ENCODE measurements around the gene RANBP17.

The RANBP17 gene

GRCh38 chr5:171246231-171246630 is 384.4 kb downstream of the RANBP17 start:
- Histone ChIP-seq H3K4me3 (replicated peaks; ENCODE audit: insufficient read depth, low read length) (no peak overlapping the region), H3K27me3 (ENCODE audit: insufficient read depth, poor library complexity, severe bottlenecking) (no peaks in the 10 kb centered on the region), H3K27ac (replicated peaks) (no peak overlapping the region)
- TF ChIP-seq GABPA (IDR thresholded peaks at IDR 0.05; ENCODE audit: low read depth): no peak
- TF ChIP-seq POLR2AphosphoS5 (IDR thresholded peaks at IDR 0.05; ENCODE audit: low read depth): no peak
- no peak for DNase-seq (ENCODE audit: low read depth in 1 of 2, low spot score in 1 of 2)

GRCh38 chr5:171249460-171249859 is 387.6 kb downstream of the RANBP17 start:
- no peak overlapping the region for H3K4me3 ChIP-seq (replicated peaks; ENCODE audit: insufficient read depth, low read length)
- DNase-seq (ENCODE audit: low read depth in 1 of 2, low spot score in 1 of 2): no peak
- H3K27me3 ChIP-seq (ENCODE audit: insufficient read depth, poor library complexity, severe bottlenecking): no peaks in the 10 kb centered on the region
- no peak for TF ChIP-seq CTCF (IDR thresholded peaks at IDR 0.05; ENCODE audit: insufficient read depth, low read length)
- no peak for TF ChIP-seq POLR2AphosphoS5 (IDR thresholded peaks at IDR 0.05; ENCODE audit: low read depth)
- no peak overlapping the region for H3K27ac ChIP-seq (replicated peaks)

GRCh38 chr5:171250738-171251137 is 388.9 kb downstream of the RANBP17 start:
- Histone ChIP-seq H3K27ac (replicated peaks) (no peak overlapping the region), H3K27me3 (ENCODE audit: insufficient read depth, poor library complexity, severe bottlenecking) (no peaks in the 10 kb centered on the region), H3K4me3 (replicated peaks; ENCODE audit: insufficient read depth, low read length) (no peak overlapping the region)
- no peak for DNase-seq (ENCODE audit: low read depth in 1 of 2, low spot score in 1 of 2)
- TF ChIP-seq REST (IDR thresholded peaks at IDR 0.05; ENCODE audit: insufficient replicate concordance, low read depth) (no peak), GABPA (IDR thresholded peaks at IDR 0.05; ENCODE audit: low read depth) (no peak), SPI1 (IDR thresholded peaks at IDR 0.05; ENCODE audit: borderline replicate concordance, low read depth) (no peak), POLR2AphosphoS5 (IDR thresholded peaks at IDR 0.05; ENCODE audit: low read depth) (no peak), CTCF (IDR thresholded peaks at IDR 0.05; ENCODE audit: insufficient read depth, low read length) (no peak)

GRCh38 chr5:171251519-171251918 is 389.7 kb downstream of the RANBP17 start:
- H3K27ac ChIP-seq (replicated peaks): no peak overlapping the region
- no peak for DNase-seq (ENCODE audit: low read depth in 1 of 2, low spot score in 1 of 2)
- no peaks in the 10 kb centered on the region for H3K27me3 ChIP-seq (ENCODE audit: insufficient read depth, poor library complexity, severe bottlenecking)
- no peak overlapping the region for H3K4me3 ChIP-seq (replicated peaks; ENCODE audit: insufficient read depth, low read length)
- TF ChIP-seq GABPA (IDR thresholded peaks at IDR 0.05; ENCODE audit: low read depth) (no peak), CTCF (IDR thresholded peaks at IDR 0.05; ENCODE audit: insufficient read depth, low read length) (no peak), POLR2AphosphoS5 (IDR thresholded peaks at IDR 0.05; ENCODE audit: low read depth) (no peak), SPI1 (IDR thresholded peaks at IDR 0.05; ENCODE audit: borderline replicate concordance, low read depth) (no peak), REST (IDR thresholded peaks at IDR 0.05; ENCODE audit: insufficient replicate concordance, low read depth) (no peak)

Measured in HL-60 (cell line).